22Rv1 (cell line): Measurements from ENCODE around the gene SPATC1L.

Experiments
- H3K27ac ChIP-seq: fragments of 450-650 bp; 2 replicates; pipeline ENCODE4 v1.5.1; 2017
- CTCF ChIP-seq: fragments of 450-650 bp; IDR thresholded peaks from 2 replicates; pipeline ENCODE4 v1.5.1; 2017; ENCODE audit warnings: mild to moderate bottlenecking
- ZFX ChIP-seq: fragments of 450-650 bp; IDR thresholded peaks from 2 replicates; pipeline ENCODE4 v1.6.1; 2017; ENCODE audit warnings: antibody characterized with exemption, borderline replicate concordance

Gene SPATC1L

DNA sequence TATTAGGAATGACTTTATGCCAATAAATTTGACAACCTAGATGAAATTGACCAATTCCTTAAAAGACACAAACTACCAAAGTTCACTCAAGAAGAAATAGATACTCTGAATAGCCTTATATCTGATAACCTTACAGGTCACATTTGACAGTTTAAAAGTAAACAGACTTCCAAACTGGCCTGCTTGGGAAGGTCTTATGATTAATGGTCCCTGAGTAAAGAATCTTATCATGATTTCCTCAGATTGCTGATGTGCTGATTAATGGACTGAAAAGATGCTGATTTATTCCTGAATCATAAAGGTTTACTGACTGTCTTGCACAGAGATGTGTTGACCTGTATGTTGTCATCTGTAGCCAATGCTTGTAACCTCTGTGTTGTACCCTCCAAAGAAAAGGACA, 19.2 kb downstream of the SPATC1L start:
- H3K27ac ChIP-seq = no peak overlapping the region
- TF ChIP-seq ZFX (no peak), CTCF (no peak)

- H3K27ac ChIP-seq = no peak overlapping the region
- TF ChIP-seq CTCF (no peak), ZFX (no peak)
Measured at GRCh38 chr21:46163380-46163779, 20.9 kb downstream of the SPATC1L start.

GRCh38 chr21:46161633-46162592, 22.3 kb downstream of the SPATC1L start:
- TF ChIP-seq CTCF (no peak), ZFX (no peak)
- H3K27ac ChIP-seq = no peak overlapping the region

GRCh38 chr21:46160907-46161632, 23.2 kb downstream of the SPATC1L start:
- no peak overlapping the region for H3K27ac ChIP-seq
- TF ChIP-seq CTCF = no peak
- no peak for TF ChIP-seq ZFX

DNA sequence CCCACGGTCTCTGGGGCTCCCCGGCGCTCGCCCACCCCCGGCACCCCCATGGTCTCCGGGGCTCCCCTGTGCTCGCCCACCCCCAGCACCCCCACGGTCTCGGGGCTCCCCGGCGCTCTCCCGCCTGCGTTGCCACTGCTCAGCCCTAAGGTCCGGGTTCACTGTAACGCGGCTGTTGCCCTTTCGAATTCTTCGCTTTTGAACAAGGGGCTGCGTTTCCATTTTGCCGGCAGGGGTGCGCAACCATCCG, 23.7 kb downstream of the SPATC1L start:
- no peak overlapping the region for H3K27ac ChIP-seq
- TF ChIP-seq ZFX (no peak), CTCF (no peak)

DNA sequence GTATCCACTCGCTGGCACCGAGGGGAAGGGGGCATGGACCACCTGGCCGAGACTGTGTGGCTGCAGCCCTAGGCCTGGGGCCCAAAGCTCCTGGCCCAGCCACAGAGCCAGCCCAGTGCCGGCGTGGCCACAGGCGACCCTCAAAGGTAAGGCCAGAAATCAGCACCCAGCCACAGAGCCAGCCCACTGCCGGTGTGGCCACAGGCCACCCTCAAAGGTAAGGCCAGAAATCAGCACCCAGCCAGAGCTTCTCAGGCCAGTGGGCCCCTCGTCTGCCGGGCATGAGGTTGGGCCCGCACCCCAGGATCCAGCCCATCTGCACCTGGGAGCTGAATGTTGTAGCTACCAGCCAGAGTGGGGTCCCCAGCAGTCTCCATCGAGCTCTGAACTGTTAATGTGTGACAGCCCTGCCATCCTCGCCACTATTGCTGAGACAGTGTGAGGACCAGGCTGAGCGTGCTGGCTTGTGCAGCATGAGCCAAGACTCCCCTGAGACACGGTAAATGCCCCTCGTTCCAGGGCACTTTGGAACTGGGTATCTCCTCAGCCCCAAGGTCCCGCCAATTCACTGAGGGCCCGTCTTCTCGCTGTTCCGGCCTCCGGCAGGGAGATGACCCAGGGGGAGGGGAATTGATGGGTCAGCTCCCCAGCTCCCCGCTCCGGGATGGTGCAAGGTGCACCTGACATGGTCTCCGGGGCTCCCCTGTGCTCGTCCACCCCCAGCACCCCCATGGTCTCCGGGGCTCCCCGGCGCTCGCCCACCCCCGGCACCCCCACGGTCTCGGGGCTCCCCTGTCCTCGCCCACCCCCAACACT, 24.2 kb downstream of the SPATC1L start:
- TF ChIP-seq CTCF (no peak), ZFX (no peak)
- no peak overlapping the region for H3K27ac ChIP-seq

DNA sequence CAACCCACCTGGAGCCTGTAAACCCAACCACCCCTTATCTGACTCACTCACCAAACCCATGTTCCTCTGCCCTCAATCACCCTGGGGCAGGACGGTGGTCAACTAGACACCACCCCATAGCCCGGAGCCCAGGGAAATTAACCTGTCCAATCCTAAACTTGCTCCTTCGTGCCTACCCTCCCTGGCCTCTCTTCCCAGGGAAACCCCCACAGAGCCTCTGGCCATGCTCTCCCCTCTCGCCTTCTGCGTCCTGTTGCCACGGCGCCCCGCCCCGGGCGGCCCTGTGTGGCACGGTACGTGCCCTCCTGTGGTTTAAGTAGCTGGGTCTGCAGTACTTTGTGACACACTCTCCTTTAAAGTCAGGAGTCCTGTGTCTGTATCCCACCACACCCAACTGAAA, 24.9 kb downstream of the SPATC1L start:
- TF ChIP-seq ZFX (no peak), CTCF (no peak)
- no peak overlapping the region for H3K27ac ChIP-seq
